Dermis blood vessel endothelial cell (primary cell): ENCODE data around the gene TPCN2. TPM values are rescaled to one million over a fixed set of nuclear protein-coding genes. Genes with fewer than 3 reads are reported as not detected.

ENCODE experiments used
- DNase-seq: peaks from one replicate; pipeline ENCODE4 v3.0.0; 2010
- total RNA-seq: library from RNA; depleted of rRNA; stranded (reverse); fragments of >200 nt; gene quantifications from 2 replicates; pipeline ENCODE4 v1.2.3, GENCODE V29; 2014

Gene TPCN2
- total RNA-seq, 1 donor from 2014 or later: 14.3 TPM

- no peak for DNase-seq
Measured at GRCh38 chr11:69169479-69169878, 120.7 kb downstream of the TPCN2 start.

DNA sequence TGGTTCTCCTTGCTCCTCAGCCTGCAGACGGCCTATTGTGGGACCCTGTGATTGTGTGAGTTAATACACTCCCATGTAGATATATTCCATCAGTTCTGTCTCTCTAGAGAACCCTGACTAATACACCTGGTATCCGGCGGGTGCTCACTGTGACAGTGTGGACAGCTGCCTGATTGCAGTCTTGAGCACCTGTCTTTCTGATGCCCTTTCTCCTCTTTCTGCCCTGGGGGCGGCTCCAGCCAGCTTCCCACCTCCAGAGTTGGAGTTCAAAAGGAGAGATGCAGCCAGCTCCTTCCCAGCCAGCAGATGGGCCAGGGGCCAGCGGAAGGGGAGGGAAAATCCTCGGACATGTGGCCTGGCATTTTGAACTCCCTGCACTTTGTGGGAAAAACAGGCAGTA is 122.0 kb downstream of the TPCN2 start:
- no peak for DNase-seq

GRCh38 chr11:69171476-69172240 is 122.9 kb downstream of the TPCN2 start:
- no peak for DNase-seq

- peak; percentile 29 for DNase-seq
Measured at GRCh38 chr11:69172674-69173073, 123.9 kb downstream of the TPCN2 start.

GRCh38 chr11:69173331-69173730 is 124.6 kb downstream of the TPCN2 start:
- DNase-seq: no peak

DNA sequence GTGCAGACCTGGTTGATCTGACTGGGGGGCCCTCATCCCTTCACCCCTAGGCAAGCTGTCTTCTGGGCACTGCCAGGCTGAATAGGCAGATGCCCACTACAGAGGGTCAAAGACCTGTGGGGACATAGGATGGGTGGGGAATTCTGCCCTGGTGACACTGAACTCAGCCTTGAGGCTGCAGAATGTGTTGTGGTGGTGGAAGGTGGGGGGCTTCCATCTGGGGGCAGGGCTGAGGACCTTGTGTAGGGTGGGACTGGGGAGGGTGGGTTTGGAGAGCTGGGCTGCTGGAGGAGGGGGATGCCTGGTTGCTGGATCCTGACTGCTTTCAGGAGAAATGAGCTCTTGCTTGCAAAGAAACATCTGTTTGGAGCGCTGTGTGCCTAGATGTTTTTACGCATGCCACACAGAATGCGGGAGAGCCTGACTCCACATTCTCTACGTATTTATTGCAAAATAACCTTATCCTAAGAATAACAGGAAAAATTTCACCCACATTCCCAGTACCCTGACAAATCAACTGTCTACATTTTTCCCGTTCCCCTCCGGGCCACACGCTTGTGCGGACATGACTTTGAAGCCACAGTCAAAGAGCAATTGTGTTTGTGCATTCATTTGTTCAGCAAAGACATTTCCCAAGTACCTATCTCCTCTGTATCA is 125.3 kb downstream of the TPCN2 start:
- DNase-seq: no peak

- DNase-seq: no peak
Measured at GRCh38 chr11:69174841-69175240, 126.1 kb downstream of the TPCN2 start.

DNA sequence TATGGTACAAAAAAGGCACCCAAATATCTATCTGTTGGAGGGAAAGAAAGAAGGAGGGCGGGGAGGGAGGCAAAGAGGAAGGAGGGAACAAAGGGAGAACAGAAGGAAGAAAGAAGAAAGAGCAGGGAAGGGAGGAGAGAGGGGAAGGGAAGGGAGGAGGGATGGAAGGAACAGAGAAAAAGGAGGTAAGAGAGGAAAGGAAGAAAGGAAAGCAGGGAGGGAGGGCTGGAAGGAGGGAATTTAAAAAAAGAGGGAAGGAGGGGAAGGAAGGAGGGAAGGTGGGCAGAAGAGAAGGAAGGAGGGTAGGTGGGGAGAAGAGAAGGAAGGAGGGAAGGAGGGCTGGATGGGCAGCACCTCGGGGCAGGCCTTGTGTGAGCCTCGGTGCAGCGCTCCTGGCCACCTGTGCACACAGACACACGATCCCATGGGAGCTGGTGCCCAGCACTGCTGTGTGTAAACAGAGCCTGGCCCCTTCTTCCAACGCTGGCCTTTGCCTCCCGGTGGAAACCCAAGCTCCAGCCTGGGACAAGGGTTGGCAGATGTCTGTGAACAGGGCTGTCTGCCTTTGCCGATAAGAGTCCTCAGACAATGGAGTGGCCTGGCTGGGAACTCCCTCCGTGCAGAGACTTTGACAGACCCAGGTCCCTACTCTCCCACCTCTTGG is 130.2 kb downstream of the TPCN2 start:
- DNase-seq: no peak

DNA sequence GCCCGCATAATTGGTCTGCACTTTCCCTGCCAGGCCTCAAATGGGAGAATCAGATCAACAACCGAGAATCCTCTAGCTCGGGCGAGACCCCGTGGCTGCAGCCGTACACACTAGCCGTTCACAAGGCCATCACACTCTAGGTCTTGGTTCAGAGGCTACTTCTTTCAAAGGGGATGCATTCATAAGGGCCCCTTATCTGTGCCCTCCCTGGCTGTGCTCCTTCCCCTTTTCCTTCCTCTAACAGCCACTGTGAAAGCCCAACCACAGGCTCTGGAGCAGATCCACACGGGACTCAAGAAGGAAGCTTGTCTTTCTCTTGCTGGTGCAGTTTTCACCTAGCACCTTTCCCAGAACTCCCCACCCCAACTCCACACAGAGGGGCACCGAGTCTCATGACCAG is 131.5 kb downstream of the TPCN2 start:
- DNase-seq: no peak

- DNase-seq: no peak
Measured at GRCh38 chr11:69180726-69181125, 132.0 kb downstream of the TPCN2 start.

GRCh38 chr11:69183613-69184012 is 134.9 kb downstream of the TPCN2 start:
- DNase-seq: no peak

Other genes with a start within 250 kb of the TPCN2 start
- gene CPT1A, start 207.0 kb upstream of the TPCN2 start, total RNA-seq: 141 and 197 TPM in 2 replicates
- 50.5 and 54.7 TPM in 2 replicates for gene MRPL21, start 145.1 kb upstream of the TPCN2 start, total RNA-seq
- 12.1 and 20.9 TPM in 2 replicates for gene IGHMBP2, start 145.0 kb upstream of the TPCN2 start, total RNA-seq
- not detected in 2 replicates for gene MRGPRD, start 67.9 kb upstream of the TPCN2 start, total RNA-seq
- gene MRGPRF, start 35.7 kb upstream of the TPCN2 start, total RNA-seq: 0.05 and 0.17 TPM in 2 replicates
- gene SMIM38, start 107.0 kb downstream of the TPCN2 start, total RNA-seq: 0.09 and 0.17 TPM in 2 replicates
- gene MYEOV, start 245.2 kb downstream of the TPCN2 start, total RNA-seq: 0.05 TPM in 1 of 2 replicates, not detected in the other